Keratinocyte (primary cell): ENCODE measurements around the gene PCDHB15. TPM values are rescaled to one million over a fixed set of nuclear protein-coding genes. Genes with fewer than 3 reads are reported as not detected.

ENCODE experiments used
- DNase-seq: peaks from one replicate; pipeline ENCODE4 v3.0.0-alpha.2; 2011; ENCODE audit warnings: low read depth, missing footprints, low spot score
- FAIRE-seq: peaks from 2 replicates; lab custom pipeline; 2011; peaks lifted over from hg19 to GRCh38; lab: Jason Lieb, UNC
- H2AFZ ChIP-seq: 2 replicates; pipeline ENCODE4 v1.6.0; 2012; ENCODE audit warnings: low read length, control low read depth, inconsistent platforms; ENCODE audit not compliant: control insufficient read depth
- H3K27ac ChIP-seq: 2 replicates; pipeline ENCODE4 v1.5.1; 2011; ENCODE audit warnings: low read length; ENCODE audit not compliant: control insufficient read depth, insufficient read depth
- H3K27me3 ChIP-seq: 3 replicates; pipeline ENCODE4 v1.6.0; 2011; ENCODE audit warnings: low read length; ENCODE audit not compliant: control insufficient read depth, insufficient read depth; ENCODE audit errors: extremely low read depth
- H3K36me3 ChIP-seq, 2 experiments: 2 replicates in 1 of 2; 3 replicates in 1 of 2; pipeline ENCODE4 v1.5.1; 2011; ENCODE audit warnings: low read length in 2 of 2, mild to moderate bottlenecking in 1 of 2; ENCODE audit not compliant: control insufficient read depth in 2 of 2, insufficient read depth in 2 of 2; ENCODE audit errors: extremely low read depth in 1 of 2
- H3K4me1 ChIP-seq: 3 replicates; pipeline ENCODE4 v1.5.1; 2011; ENCODE audit warnings: low read length; ENCODE audit not compliant: control insufficient read depth, insufficient read depth; ENCODE audit errors: extremely low read depth
- H3K4me2 ChIP-seq: 3 replicates; pipeline ENCODE4 v1.6.0; 2011; ENCODE audit warnings: low read depth, low read length; ENCODE audit not compliant: control insufficient read depth, insufficient read depth; ENCODE audit errors: extremely low read depth
- H3K4me3 ChIP-seq, 3 experiments: fragments of 200-600 bp in 1 of 3; sonication (generic) in 1 of 3; 2 replicates in 2 of 3; 3 replicates in 1 of 3; pipeline ENCODE4 v1.5.1; 2011 to 2016; ENCODE audit warnings: low read length in 3 of 3, mild to moderate bottlenecking in 3 of 3, control low read depth in 2 of 3, inconsistent platforms in 1 of 3, low read depth in 1 of 3, mixed read lengths in 1 of 3, mixed run types in 1 of 3, moderate library complexity in 1 of 3; ENCODE audit not compliant: control insufficient read depth in 2 of 3, insufficient read depth in 2 of 3; ENCODE audit errors: extremely low read depth in 1 of 3
- H3K79me2 ChIP-seq: 2 replicates; pipeline ENCODE4 v1.6.0; 2012; ENCODE audit warnings: low read length; ENCODE audit not compliant: control insufficient read depth, insufficient read depth
- H3K9ac ChIP-seq: 3 replicates; pipeline ENCODE4 v1.6.0; 2011; ENCODE audit warnings: low read length; ENCODE audit not compliant: control insufficient read depth, insufficient read depth; ENCODE audit errors: extremely low read depth
- H3K9me1 ChIP-seq: 3 replicates; pipeline ENCODE4 v1.6.0; 2011; ENCODE audit warnings: low read length; ENCODE audit not compliant: control insufficient read depth, insufficient read depth; ENCODE audit errors: extremely low read depth
- H3K9me3 ChIP-seq: 2 replicates; pipeline ENCODE4 v1.5.1; 2012; ENCODE audit warnings: low read depth, low read length; ENCODE audit not compliant: control insufficient read depth
- H4K20me1 ChIP-seq: 3 replicates; pipeline ENCODE4 v1.6.0; 2011; ENCODE audit warnings: low read length; ENCODE audit not compliant: control insufficient read depth, insufficient read depth; ENCODE audit errors: extremely low read depth
- CTCF ChIP-seq, 3 experiments: IDR thresholded peaks in 1 of 3; conservative IDR thresholded peaks in 1 of 3; optimal IDR thresholded peaks in 1 of 3; 2 replicates in 2 of 3; 3 replicates in 1 of 3; pipeline versions ENCODE3 to v1.5.1; 2011; ENCODE audit warnings: low read length in 3 of 3, mild to moderate bottlenecking in 3 of 3, moderate library complexity in 2 of 3, control low read depth in 1 of 3, inconsistent platforms in 1 of 3; ENCODE audit not compliant: insufficient read depth in 2 of 3; ENCODE audit errors: extremely low read depth in 1 of 3
- EZH2 ChIP-seq: IDR thresholded peaks from one replicate; pipeline ENCODE4 v1.6.1; 2012; ENCODE audit warnings: inconsistent platforms, mild to moderate bottlenecking, low read length, moderate library complexity
- dilution Hi-C: fragments of 300-500 bp; cut with MboI; formaldehyde crosslinking; loops from one replicate; pipeline ENCODE4 v1.7.0; 2020; ENCODE audit warnings: low sequenced_read_pairs; ENCODE audit not compliant: extremely low pct_ligation_motif_present
- polyA minus RNA-seq, 3 experiments: library from RNA; depleted of rRNA, polyadenylated mRNA; stranded (reverse); fragments of >200 nt; gene quantifications; 1 replicate in 1 of 3; 2 replicates in 1 of 3; 3 replicates in 1 of 3; pipeline ENCODE4 v1.2.3, GENCODE V29; 2011
- polyA plus RNA-seq, 5 experiments: library from polyadenylated mRNA; depleted of rRNA in 3 of 5; stranded (reverse) in 3 of 5; stranded (forward) in 1 of 5; unstranded in 1 of 5; fragments of >200 nt; gene quantifications; 1 replicate in 1 of 5; 2 replicates in 3 of 5; 3 replicates in 1 of 5; pipeline versions ENCODE4 v1.2.1 to v1.2.3, GENCODE V29; 2011 to 2012; ENCODE audit warnings: missing spikeins in 2 of 5, low read depth in 1 of 5, low replicate concordance in 1 of 5

Gene PCDHB15
- polyA plus RNA-seq (0.03 to 0.31 TPM (median 0.09 TPM) in 3 replicates), polyA minus RNA-seq (0.03 to 1.2 TPM in 2 of 3 replicates, not detected in the other)
- polyA plus RNA-seq (2011; ENCODE audit: low read depth) = 0.65 TPM
- polyA plus RNA-seq (2011; cell fraction: cytosol; rRNA removed) = 0.01 TPM in 1 of 2 replicates, not detected in the other
- polyA plus RNA-seq (2011; cell fraction: nucleus; rRNA removed) = 0.46 and 0.79 TPM in 2 replicates
- polyA plus RNA-seq (2012; ENCODE audit: low replicate concordance) = 0.10 and 0.38 TPM in 2 replicates
- not detected for polyA minus RNA-seq (2011; cell fraction: cytosol; rRNA and poly(A)+ RNA removed)
- polyA minus RNA-seq (2011; cell fraction: nucleus; rRNA and poly(A)+ RNA removed) = 0.53 and 0.85 TPM in 2 replicates

GRCh38 chr5:141245250-141245717 lies at the start of gene PCDHB15:
Gene PCDHB15 (plus strand): TSS chr5:141245395. CDS start chr5:141245579, 184 bp downstream.
- Histone ChIP-seq H3K4me3 (no peak within 1 kb of the TSS), H2AFZ (no peak within 1 kb of the TSS), H3K36me3 (no peaks in the 10 kb centered on the region), H3K9ac (no peak within 1 kb of the TSS), H4K20me1 (no peaks in the 10 kb centered on the region), H3K79me2 (no peaks in the 10 kb centered on the region), H3K27me3 (no peaks in the 10 kb centered on the region), H3K27ac (no peak within 1 kb of the TSS), H3K9me3 (peaks cover 7% of the 10 kb centered on the region), H3K4me1 (no peaks in the 10 kb centered on the region), H3K9me1 (no peaks in the 10 kb centered on the region), H3K4me2 (no peak within 1 kb of the TSS)
- no peak for FAIRE-seq
- no peak for DNase-seq
- dilution Hi-C loops = no loop called here
- TF ChIP-seq EZH2 (no peak), CTCF (optimal IDR thresholded peaks at IDR 0.05 in 1 of 3, IDR thresholded peaks at IDR 0.05 in 1 of 3, conservative IDR thresholded peaks at IDR 0.05 in 1 of 3; ENCODE audit: extremely low read depth in 1 of 3, insufficient read depth in 2 of 3, low read length in 3 of 3) (no peak)

GRCh38 chr5:141196363-141196762 lies 48.8 kb upstream of the PCDHB15 start:
- Histone ChIP-seq H3K9ac (no peak overlapping the region), H4K20me1 (no peaks in the 10 kb centered on the region), H3K9me1 (no peaks in the 10 kb centered on the region), H2AFZ (no peak overlapping the region), H3K79me2 (no peaks in the 10 kb centered on the region), H3K36me3 (no peaks in the 10 kb centered on the region), H3K4me1 (no peaks in the 10 kb centered on the region), H3K4me2 (no peak overlapping the region), H3K9me3 (no peaks in the 10 kb centered on the region), H3K27me3 (no peaks in the 10 kb centered on the region), H3K27ac (no peak overlapping the region), H3K4me3 (no peak overlapping the region)
- DNase-seq (no peak), FAIRE-seq (no peak)
- dilution Hi-C loops = no loop called here
- TF ChIP-seq EZH2 (no peak), CTCF (optimal IDR thresholded peaks at IDR 0.05 in 1 of 3, IDR thresholded peaks at IDR 0.05 in 1 of 3, conservative IDR thresholded peaks at IDR 0.05 in 1 of 3; ENCODE audit: extremely low read depth in 1 of 3, insufficient read depth in 2 of 3, low read length in 3 of 3) (no peak)
